Glomerular visceral epithelial cell (primary cell): ENCODE measurements around the gene TRIO.
A peak's percentile ranks its signal among the peaks of the same experiment; 100 is the strongest.

Experiments
- DNase-seq: peaks from one replicate; pipeline ENCODE4 v3.0.0-alpha.2; 2016; ENCODE audit errors: extremely low spot score

TRIO gene

DNA sequence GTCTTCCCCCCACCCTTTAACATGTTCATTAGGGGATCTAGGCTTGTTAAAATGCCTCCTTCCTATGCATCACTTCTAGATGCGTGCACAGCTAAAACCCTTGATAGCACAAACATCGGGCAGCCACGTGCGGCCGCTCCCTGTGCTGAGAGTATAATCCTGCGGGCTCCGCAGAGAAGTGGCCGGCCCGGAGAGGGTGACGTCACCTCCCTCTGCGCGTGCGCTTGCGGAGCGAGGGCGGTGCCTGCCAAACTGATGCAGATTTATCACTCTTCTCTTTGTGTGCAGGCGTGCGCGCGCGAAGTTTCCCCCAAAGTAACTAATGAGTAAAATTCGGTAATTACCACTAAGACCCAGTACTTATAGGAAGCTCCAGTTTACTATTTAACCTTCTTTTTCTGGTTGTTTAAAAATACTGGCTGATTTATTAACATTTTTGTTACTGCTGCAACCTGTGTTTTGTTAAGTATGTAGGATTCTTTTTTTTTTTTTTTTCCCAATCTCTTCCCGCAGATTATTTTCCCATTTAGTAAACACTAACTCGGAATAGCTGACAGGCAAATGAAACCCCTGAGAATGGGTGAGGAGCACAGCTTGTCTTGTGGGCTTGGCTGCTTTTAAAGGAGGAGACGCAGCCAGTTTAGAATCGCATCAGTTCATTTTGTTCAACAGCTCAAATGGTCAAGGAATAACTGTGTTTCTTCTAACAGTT lies 121.6 kb downstream of the TRIO start:
- DNase-seq, result peak; percentile 96

DNA sequence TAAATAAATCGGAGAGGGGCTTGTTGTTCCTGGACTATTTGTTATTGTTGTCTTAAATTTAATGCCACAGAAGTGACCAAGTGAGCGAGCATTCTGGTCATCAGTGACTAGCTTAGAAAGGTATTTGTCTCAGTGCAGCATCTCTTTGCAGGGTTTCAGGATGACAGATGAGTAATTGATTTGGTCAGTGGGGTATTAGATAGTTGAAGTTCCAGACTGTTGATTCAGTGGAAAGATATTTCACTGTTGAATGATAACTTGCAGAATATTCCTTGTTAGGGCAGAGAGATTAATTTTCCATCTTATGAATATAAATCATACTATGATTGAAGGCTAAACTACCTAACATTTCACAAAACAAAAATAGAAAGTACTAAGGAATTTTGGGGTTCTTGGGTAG lies 122.4 kb downstream of the TRIO start:
- peak; percentile 90 for DNase-seq

DNA sequence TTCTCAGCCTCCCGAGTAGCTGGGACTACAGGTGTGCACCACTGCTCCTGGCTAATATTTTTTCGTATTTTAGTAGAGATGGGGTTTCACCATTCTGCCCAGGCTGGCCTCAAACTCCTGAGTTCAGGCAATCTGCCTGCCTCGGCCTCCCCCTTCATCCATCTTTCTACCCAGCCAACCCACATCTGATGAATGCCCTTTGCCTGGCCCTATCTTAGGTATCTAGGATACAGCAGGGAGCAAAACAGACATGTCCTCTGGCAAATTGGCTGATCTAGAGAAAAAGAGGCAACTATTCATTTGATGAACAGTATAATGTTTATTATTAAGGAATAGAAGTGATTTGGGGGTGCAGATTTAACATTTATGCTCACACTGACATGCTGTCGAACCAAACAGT lies 123.0 kb downstream of the TRIO start:
- DNase-seq, result peak; percentile 47

DNA sequence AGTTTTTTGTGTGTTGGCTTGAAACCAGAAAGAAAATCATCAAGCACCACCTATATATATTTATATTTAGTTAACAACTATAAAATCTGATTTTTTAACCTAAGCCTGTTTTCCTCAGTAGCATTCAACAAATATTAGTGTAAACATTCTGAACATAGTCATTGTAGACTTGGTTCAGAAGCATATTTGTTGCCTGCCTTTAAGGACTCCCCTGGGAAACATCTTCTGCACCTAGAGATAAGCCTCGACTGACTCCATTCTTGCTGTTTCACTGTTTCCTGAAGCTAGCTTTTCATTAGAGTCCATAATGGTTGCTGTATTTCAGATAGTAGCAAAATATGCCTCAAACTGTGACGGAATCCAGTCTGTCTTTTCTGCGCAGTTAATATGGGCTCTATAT lies 123.5 kb downstream of the TRIO start:
- no peak for DNase-seq

DNA sequence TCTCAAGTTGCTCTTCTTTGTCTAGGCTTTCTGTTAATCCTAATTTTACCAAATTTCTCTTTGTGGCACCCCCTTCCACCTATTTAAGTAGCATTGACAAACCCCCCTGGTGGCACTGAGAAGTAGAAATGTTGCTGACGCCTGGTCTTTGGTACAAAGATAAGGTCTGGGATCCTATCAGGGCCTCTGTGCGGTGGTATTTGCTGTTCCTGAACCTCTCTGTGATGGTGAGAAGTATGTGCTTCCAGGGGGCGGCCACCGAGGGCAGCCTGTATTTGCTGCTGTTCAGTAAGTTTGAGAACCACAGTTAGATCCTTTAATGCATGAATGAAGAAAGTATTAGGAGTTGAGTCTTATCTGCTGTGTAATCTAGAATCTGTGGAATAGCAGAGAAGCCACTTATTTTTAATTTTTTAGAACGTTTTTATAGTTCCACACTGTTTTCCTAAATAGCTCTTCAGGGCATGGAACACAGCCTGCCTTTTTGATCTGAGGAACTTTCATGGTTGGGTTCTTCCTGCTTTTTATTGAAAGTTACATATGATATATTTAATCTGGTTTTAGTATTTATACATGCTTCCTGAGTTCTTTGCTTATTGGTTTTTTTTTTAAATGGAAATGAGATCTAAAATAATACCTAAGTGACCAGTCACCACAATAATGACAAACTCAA lies 124.2 kb downstream of the TRIO start:
- DNase-seq, result peak; percentile 67

DNA sequence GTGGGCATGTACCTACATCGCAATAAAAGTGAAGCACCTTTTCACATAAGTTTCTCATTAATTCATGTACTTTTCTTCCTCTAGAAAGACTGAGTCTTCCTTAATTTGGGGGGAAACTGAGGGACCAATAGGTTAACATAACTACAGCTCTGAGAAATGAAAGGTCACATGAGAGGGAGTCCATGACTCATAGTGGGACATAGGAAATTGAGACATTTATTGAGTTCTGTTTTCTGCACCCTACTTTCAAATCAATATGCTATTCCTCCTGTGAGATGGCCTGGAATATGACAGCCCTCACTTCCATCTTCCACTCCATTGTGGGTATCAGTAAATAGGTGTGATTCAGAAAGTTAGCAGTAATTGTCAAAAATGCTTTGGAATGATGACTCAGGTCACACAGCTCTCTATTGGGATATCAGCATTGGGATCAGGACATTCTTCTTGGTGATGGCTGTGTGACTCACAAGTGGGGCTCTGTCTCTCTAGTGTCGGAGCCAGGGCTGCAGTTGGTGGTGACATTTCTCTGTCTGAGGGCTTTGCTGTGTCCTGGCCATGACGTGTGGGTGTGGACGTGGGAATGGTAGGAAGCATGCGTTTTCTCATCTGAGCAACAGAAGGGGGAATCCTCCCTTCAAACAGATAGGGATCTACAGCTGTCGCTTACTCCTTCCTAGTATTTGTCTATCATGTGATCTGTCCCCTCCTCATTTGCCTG lies 125.0 kb downstream of the TRIO start:
- peak; percentile 83 for DNase-seq

DNA sequence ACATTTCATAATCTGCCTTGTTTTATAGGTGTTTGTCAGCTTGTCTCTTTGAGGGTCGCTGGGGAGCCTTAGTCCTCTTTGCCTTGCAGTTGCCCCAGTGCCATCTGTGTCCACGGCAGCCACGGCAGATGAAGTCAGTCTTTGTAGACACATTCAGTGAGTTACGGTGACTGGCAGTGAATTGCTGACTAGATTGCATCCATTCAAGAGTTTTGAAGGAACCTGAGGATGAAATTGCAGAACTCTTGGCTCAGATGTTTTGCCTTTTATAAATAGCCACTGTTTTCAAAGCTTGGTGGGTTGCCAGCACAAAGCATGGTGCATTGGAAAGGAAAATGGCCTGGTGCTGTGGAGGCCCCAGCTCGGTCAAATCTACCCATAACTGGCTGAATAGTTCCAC lies 125.6 kb downstream of the TRIO start:
- no peak for DNase-seq

DNA sequence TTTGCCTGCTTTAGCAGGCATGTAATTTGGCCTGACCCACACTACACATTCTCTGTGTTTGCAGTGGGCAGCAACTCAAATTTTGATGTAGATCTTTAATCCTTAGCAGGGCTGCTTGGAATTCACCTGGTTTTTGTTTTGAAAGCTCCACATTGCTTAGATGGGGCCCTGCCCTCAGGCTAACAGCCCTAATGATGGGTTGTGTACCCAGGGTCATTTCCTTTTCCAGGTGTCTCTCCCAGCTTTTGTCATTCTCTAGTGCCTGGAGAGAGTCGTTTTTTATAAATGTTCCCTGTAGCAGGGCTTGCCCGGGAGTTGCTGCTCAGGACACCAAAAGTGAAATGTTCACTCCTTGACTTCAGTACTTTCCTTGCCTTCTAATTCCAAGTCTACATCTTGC lies 126.3 kb downstream of the TRIO start:
- no peak for DNase-seq

DNA sequence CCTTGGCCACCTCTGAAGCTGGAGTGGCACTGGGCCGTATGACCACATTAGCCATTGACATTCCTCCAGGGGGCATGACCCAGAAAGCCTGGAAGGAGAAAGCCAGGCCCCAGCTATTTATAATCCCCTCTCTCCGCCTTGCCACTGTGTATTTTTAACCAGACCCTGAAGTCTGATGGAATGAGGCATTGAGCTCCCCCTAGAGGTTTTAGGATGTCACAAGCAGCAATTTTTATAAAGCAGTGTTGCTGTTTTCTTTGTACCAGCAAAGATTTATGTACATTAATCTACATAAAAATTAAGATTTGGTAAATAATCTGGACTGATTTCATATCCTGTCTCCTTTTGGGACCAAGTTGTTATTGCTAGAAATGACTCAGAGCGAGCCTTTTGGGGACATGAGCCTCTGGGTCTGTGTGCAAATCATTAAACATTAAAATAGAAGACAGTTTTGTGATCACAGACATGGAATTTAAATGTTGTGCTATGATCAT lies 127.1 kb downstream of the TRIO start:
- DNase-seq, result peak; percentile 84

DNA sequence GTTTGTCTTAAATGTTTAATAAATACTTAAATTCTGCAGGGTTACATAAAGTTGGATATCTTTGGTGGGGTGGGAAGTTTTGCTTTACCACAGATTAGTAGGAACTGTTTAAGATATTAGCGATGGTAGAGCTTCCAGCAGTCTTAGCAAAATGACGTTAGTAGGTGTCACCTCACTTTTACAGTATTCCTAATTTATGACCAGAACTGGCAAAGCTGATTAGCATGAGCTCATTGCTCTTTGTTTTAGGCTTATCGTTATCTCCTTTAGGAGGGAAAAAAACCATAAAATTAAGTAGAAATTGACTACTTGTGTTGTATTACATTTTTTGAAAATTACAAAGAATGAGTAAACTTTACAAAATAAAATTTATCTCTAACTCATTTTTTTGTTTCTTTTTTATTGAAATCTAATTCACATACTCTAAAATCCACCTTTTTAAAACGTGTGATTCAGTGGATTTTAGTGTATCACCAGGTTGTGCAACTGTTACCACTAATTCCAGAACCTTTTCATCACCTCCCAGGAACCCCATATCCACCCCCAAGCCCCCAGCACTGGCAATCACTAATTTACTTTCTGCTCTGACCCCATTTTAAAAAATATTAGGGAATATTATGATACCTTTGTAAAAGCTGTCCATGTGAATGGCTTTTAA lies 129.5 kb downstream of the TRIO start:
- DNase-seq, result no peak

DNA sequence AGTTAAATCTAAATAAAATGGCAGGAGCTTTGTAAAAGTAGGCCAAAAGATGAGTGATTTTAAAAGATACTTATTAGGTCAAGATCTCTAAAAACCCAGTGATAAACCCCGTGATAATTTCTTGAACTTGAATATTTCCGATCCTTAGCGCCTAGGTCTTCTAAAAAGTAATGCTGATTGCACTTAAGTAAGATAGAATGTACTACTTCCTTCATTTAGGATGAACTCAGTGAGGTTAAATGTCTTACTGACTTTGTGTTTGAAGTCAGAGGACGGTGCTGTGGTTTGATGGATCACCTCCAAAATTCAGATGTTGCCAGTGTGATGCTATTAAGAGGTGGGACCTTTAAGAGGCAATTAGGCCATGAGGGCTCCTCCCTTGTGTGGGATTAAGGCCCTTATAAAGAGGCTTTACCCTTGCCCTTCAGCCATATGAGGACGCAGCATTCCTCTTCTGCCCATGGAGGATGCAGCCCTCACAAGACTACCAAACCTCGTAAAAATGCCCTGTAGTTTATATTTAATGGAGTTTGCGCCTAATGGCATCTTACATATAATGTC lies 130.1 kb downstream of the TRIO start:
- DNase-seq, result no peak

DNA sequence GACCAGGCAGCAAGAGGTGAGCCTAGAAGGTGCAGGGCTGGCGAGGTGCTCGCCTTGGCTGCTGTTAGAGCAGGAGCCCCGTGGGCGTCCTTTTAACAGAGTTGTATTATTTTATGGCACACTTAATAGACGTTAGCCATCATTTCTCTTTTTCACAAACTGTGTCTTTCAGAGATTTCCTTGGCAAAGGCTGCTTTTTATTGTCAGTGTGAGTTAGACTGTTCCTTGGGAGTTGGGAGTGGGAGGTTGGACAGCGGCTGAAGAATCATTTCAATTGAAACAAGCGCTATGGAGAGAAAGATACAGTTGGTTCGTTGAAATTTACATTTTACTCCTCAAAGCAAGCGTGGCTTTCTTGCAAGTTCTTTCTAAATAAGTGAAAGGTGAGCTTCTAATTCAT lies 133.2 kb downstream of the TRIO start:
- DNase-seq, result no peak

DNA sequence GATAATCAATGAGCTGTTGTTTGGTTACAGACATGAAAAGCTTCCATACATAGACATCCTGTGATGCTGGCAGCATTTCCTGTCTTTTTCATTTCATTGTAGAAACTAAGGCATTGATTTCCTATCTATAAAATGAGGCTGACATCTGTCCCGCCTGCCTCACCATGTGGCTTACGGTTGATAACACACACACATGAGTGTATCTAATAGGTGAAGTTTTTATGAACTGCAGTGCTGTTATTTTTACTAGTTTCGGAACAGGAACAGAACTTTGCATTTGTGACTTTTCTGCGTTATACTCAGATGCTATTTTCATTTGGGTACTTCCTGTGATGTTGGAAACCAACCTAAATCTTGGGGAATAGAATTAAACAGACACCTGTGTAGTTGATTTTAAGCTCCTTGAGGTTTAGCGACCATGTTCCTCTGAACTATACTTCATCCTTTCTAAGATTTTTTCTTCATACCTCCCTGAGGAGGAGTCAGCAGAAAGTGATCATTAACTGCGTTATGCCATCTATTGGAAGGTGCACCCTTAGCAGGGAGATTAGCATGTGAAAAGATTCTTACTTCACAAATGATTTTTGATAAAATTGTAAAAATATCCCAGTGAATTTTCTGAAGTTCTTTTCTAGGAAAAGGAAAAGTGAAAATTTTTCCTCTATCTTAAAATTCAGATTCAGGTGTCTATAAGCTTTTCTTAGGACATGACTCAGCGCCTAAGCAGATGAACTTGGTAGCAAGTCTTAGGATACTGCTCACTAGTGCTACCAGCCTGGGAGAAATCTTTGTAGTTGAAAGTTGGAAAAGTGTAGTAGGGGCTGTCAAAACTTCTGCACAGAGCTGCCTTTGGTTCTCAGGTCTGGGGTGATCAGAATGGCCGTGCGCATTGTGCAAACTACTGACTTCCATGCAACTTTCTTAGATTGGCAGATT lies 134.5 kb downstream of the TRIO start:
- DNase-seq, result no peak

DNA sequence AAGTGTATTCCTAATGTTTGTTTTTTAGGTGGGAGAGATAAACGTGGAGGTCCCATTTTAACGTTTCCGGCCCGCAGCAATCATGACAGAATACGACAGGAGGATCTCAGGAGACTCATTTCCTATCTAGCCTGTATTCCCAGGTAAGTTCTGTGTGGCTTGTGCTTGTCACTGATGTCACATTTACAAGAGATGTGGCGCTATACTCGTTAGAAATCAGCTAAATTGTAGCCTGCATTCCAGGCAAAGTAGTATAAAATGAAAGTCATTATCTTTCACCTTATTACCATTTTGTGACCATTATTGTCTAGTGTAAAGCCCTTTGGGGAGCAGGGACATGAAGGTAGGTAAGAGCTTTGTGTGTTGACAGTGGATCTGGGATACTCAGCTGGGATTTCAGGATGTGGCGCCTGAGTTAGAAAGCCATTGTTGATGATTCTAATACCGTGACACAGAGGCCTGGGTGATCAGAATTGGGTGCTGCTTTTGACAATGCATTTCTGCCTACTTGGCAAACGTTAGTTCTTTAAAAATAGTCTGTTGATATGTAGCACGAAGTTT lies 137.2 kb downstream of the TRIO start:
- no peak for DNase-seq

DNA sequence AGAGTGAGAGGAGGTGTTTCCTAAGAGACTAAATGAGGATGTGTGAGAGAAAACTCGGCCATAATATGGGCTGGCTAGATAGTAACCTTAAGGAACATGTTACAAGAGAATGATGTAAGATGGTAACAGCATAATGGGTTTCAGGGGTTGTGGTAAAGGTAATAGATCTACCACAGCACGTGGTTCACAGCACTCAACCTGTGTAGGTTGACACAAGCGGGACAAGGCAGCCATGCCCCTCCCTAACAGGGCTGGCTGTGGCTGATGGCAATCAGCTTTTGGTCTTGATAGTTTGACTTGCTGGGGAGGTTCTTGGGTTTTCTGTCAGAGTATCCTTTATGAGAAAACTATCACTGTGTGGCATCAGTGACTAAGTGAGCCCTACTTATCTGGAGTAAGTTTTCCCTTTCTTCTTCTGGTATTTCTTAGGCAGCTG lies 138.6 kb downstream of the TRIO start:
- no peak for DNase-seq

DNA sequence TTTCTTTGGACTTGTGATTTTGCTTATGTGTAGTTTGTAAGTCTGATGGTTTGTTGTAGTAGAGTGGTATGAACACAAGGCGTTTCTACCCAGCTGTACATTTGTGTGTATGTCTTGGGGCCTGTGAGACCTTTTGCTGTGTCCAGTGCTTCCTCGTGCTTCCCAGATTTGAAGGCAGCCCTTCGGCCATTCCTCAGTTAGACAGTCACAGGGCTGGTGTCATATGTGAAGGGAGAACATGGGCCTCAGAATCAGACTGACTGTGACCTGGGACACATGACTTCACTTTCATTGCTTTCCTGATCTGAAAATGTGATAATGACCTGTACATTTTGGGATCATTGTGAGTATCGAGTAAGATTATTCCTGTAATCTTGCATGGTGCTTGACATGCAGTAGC lies 140.0 kb downstream of the TRIO start:
- no peak for DNase-seq

DNA sequence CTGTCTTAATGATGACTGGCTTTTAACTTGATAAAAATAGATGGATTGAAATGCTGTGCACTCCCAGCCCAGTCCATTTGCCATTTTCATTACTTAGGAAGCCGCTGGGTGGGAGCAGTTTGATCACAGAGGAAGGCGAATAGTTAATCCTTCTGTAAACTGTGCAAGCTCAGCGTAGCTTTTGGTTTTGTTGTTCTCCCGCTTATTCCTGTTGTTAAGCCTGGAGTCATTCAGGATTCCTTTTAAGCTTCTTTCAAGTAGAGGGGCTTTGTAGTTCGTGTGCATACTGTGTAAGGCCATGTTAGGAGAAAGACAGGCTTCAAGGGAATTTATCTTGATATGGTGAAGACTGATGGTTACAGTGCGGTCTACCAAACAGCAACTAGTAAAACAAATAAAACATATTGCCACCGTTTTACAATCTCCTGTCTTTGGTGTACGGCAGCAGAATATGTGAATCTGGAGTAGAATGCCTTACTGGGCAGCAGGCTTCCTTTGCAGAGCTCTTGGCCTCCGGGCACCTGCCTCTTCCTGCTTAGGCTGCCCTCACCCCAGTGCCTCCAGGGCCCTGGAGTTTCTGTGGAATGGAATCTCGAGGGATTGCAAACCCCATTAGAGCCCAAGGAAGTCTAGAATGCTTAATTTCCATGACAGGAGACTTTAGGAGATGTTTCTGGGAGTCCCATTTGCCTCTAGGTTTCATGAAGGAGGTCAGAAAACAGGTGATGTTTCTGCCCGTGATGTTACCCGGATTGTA lies 141.4 kb downstream of the TRIO start:
- DNase-seq, result no peak

DNA sequence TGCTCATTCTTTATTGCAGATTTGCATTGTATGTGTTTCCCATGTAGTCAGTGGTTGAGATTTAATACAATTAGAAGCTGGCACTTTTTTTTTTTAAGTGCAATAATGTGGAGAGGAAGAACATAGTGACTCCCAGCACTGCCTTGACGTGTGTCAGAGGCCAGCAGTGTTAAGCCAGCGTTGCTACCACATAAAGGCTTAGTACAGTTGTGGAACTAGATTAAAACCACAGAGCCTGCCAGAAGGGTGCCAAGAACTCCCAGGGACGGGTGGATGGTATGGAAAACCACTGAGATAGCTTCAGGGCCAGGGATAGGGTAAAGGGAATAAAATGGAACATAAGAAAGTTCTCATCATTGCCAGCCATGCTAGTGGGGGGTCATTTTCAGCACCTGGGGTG lies 142.9 kb downstream of the TRIO start:
- no peak for DNase-seq

DNA sequence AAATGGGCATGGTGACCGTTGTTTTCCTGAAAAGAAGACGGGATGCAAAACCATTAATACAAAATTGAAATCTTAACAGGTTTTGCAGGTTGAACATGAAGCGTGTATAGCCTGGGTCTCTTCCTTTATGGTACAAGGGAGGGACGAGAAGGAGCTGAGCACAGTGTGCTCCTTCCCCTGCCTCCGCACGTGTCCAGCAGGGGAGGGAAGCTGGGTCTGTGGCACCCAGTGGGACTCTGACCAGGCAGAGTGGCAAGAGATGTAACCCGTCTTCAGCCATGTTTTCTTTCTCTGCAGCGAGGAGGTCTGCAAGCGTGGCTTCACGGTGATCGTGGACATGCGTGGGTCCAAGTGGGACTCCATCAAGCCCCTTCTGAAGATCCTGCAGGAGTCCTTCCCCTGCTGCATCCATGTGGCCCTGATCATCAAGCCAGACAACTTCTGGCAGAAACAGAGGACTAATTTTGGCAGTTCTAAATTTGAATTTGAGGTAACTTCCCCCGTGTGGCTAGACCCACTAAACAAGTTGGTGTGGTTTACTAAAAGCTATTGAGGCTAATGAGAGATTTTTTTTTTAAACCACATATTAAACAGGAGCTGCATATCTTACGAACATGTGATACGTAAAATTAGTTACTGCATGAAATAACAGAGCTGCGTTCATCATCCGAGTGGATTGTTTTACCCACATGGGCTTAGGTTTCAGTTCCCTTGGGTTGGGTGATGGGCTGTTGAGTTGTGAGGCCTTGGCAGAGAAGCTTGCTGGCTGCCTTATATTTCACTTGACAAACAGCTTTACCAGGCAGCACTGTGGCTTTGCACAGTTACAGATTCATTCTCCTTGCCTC lies 143.7 kb downstream of the TRIO start:
- no peak for DNase-seq
